Fibroblast of the aortic adventitia (primary cell): ENCODE measurements around the gene HAS3. TPM values are rescaled to one million over a fixed set of nuclear protein-coding genes. Genes with fewer than 3 reads are reported as not detected.

Experiments
- DNase-seq: peaks from one replicate; pipeline ENCODE4 v3.0.0-alpha.2; 2010; ENCODE audit warnings: low read depth
- H3K4me3 ChIP-seq: 2 replicates; pipeline ENCODE4 v1.5.1; 2011; ENCODE audit warnings: low read depth, mild to moderate bottlenecking, control low read depth, low read length, moderate library complexity
- total RNA-seq: library from RNA; depleted of rRNA; stranded (reverse); fragments of >200 nt; gene quantifications from 2 replicates; pipeline ENCODE4 v1.2.3, GENCODE V29; 2012; ENCODE audit warnings: low replicate concordance
- TF ChIP-seq, protein P1 (sequence below): IDR thresholded peaks from 2 replicates; pipeline ENCODE4 v1.5.1; 2011; ENCODE audit warnings: mild to moderate bottlenecking, low read length, control low read depth, inconsistent platforms; ENCODE audit not compliant: insufficient read depth

HAS3 gene
- total RNA-seq, 1 donor: 0.81 TPM

DNA sequence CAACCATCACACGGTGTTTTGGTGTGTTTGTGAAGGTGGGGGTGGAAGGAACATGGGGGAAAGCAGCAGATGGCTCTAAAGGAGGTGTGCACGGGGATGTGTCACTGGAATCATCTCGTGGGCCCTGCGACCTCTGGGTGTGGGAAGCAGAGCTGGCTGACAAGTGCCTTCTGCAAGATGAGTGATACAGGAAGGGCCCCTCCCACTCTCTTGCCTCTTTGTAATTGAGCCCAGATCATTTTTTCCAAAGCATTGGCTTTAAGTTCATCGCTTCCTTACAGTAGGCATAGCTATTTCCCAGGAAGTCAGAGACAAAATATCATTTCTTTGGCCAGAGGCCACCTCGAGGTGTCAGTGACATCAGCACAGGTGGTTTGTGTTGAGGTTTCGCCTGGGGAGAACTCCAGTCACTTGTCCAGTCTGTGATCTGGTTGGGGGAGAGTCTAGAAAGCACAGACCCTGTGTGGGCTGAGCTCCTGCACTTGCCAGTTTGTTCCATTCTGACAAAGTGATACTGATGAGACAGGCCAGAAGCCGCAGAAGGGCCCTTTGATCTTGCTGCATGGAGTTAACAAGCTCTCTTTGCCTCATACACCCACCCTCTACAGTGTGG is 60.9 kb downstream of the HAS3 start:
- DNase-seq: peak; percentile 39
- TF ChIP-seq, protein P1, sequence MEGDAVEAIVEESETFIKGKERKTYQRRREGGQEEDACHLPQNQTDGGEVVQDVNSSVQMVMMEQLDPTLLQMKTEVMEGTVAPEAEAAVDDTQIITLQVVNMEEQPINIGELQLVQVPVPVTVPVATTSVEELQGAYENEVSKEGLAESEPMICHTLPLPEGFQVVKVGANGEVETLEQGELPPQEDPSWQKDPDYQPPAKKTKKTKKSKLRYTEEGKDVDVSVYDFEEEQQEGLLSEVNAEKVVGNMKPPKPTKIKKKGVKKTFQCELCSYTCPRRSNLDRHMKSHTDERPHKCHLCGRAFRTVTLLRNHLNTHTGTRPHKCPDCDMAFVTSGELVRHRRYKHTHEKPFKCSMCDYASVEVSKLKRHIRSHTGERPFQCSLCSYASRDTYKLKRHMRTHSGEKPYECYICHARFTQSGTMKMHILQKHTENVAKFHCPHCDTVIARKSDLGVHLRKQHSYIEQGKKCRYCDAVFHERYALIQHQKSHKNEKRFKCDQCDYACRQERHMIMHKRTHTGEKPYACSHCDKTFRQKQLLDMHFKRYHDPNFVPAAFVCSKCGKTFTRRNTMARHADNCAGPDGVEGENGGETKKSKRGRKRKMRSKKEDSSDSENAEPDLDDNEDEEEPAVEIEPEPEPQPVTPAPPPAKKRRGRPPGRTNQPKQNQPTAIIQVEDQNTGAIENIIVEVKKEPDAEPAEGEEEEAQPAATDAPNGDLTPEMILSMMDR: no peak
- H3K4me3 ChIP-seq: no peak overlapping the region

DNA sequence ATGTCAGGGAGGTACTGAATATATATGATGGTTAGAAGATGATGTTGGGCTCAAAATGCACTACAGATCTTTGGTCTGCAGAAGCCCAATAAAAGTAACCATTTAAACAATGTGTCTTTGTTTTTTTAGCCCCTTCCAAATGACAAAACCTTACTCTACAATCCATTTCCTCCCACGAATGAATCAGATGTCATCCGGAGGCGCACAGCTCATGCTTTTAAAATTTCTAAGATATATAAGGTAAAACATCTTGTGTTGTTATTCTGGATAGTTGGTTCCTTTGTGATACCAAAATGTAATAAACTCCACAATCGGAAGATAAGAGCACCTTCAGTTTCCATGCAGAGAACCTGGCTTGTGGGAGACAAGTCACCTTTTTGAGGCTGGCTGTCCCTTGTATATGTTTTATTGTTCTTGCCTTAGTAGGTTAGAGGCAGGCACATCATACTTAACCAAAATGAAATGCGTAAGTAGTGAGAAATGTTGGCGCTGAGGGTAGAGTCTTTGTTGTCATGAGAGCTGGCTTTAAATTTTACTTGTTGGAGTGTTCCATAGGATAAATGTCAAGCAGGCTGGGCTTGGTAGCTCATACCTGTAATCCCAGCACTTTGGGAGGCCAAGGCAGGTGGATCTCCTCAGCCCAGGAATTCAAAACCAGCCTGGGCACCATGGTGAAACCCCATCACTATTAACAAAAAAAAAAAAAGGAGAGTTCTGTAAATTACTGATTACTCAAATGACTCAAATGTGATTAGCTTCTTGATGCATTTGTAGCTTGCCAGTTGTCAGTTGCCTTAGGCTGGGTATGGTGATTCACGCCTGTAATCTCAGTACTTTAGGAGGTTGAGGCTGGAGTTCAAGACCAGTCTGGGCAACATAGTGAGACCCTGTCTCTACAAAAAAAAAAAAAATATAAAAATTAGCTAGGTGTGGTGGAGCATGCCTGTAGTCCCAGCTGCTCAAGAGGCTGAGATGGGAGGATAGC is 61.8 kb downstream of the HAS3 start:
- TF ChIP-seq, protein P1: no peak
- H3K4me3 ChIP-seq: no peak overlapping the region
- peak; percentile 26 for DNase-seq

Other genes starting within 250 kb of the HAS3 start
- gene CHTF8, start 26.9 kb downstream of the HAS3 start, total RNA-seq: 20.0 and 90.6 TPM in 2 replicates
- 19.5 and 29.3 TPM in 2 replicates for gene UTP4, start 27.0 kb downstream of the HAS3 start, total RNA-seq
- 23.8 and 40.6 TPM in 2 replicates for gene SNTB2, start 81.5 kb downstream of the HAS3 start, total RNA-seq
- 24.6 and 31.2 TPM in 2 replicates for gene VPS4A, start 205.7 kb downstream of the HAS3 start, total RNA-seq
- gene PDF, start 224.9 kb downstream of the HAS3 start, total RNA-seq: 16.9 and 26.7 TPM in 2 replicates
- gene COG8, start 233.9 kb downstream of the HAS3 start, total RNA-seq: 19.7 and 51.5 TPM in 2 replicates
- gene NIP7, start 234.1 kb downstream of the HAS3 start, total RNA-seq: 23.0 and 27.9 TPM in 2 replicates
- gene TMED6, start 246.1 kb downstream of the HAS3 start, total RNA-seq: 0.36 TPM in 1 of 2 replicates, not detected in the other